TTC549 (cell line): ENCODE results near the gene PRM2.

Source experiments
- FAIRE-seq: peaks from 2 replicates; lab custom pipeline; 2012; peaks lifted over from hg19 to GRCh38; lab: Jason Lieb, UNC

PRM2 gene

GRCh38 chr16:11259655-11260595 lies 16.4 kb downstream of the PRM2 start:
- FAIRE-seq = no peak

- FAIRE-seq = no peak
These were observed 17.5 kb downstream of the PRM2 start for GRCh38 chr16:11258553-11259492.

GRCh38 chr16:11257131-11257938 lies 18.9 kb downstream of the PRM2 start:
- FAIRE-seq = no peak

- no peak for FAIRE-seq
These were observed 19.6 kb downstream of the PRM2 start for GRCh38 chr16:11256661-11257130.

GRCh38 chr16:11255737-11256660 lies 20.3 kb downstream of the PRM2 start, which contains the start of gene SOCS1:
SOCS1 (minus strand) TSS chr16:11256204; CDS start chr16:11255478, 726 bp downstream.
- no peak for FAIRE-seq

- FAIRE-seq = no peak
These were observed 21.2 kb downstream of the PRM2 start for GRCh38 chr16:11254913-11255736.

GRCh38 chr16:11253995-11254912 lies 22.0 kb downstream of the PRM2 start:
- FAIRE-seq = no peak

GRCh38 chr16:11253009-11253994 lies 23.0 kb downstream of the PRM2 start:
- FAIRE-seq = no peak

- FAIRE-seq = no peak
These were observed 23.8 kb downstream of the PRM2 start for GRCh38 chr16:11252482-11252931.

GRCh38 chr16:11251525-11252481 lies 24.5 kb downstream of the PRM2 start:
- FAIRE-seq = no peak

- no peak for FAIRE-seq
These were observed 25.3 kb downstream of the PRM2 start for GRCh38 chr16:11250786-11251524.

- no peak for FAIRE-seq
These were observed 26.0 kb downstream of the PRM2 start for GRCh38 chr16:11250091-11250785.

- no peak for FAIRE-seq
These were observed 26.8 kb downstream of the PRM2 start for GRCh38 chr16:11249233-11250061.

GRCh38 chr16:11248133-11248532 lies 28.1 kb downstream of the PRM2 start:
- FAIRE-seq = no peak
